ENCODE results near the gene RNF17. TPM values are rescaled to one million over a fixed set of nuclear protein-coding genes. Genes with fewer than 3 reads are reported as not detected.

The RNF17 gene
- total RNA-seq, 1 experiment from 2014 or later: not detected

Other genes with a start within 250 kb of the RNF17 start
- 0.10 TPM in 1 of 2 replicates, not detected in the other for gene ATP12A, start 83.8 kb upstream of the RNF17 start, total RNA-seq (2014; rRNA removed; shearing (Covaris generic))

All from NCI-H460 (cell line).